GM06990 (cell line): ENCODE measurements around the gene TMEM62.
"Not testable (repeated sequence)": the region's sequence is repeated elsewhere in the genome, so short reads cannot be mapped to it uniquely, and the experiment has no call there.

Experiments used
- DNase-seq: peaks from one replicate; pipeline ENCODE4 v3.0.0-alpha.2; 2011; ENCODE audit not compliant: insufficient read length; ENCODE audit errors: extremely low read depth
- H3K27me3 ChIP-seq: replicated peaks from 2 replicates; pipeline ENCODE4 v1.6.0; 2011; ENCODE audit warnings: low read length; ENCODE audit not compliant: control insufficient read depth, insufficient read depth
- H3K36me3 ChIP-seq: 2 replicates; pipeline ENCODE4 v1.5.1; 2011; ENCODE audit warnings: low read length; ENCODE audit not compliant: control insufficient read depth, insufficient read depth
- H3K4me3 ChIP-seq: replicated peaks from 2 replicates; pipeline ENCODE4 v1.5.1; 2011; ENCODE audit warnings: low read depth, mild to moderate bottlenecking, control low read depth, low read length
- TF ChIP-seq, protein P1 (sequence below): IDR thresholded peaks from 2 replicates; pipeline ENCODE4 v1.5.1; 2011; ENCODE audit warnings: low read length, control low read depth, mild to moderate bottlenecking, inconsistent platforms; ENCODE audit not compliant: insufficient read depth, poor library complexity, severe bottlenecking

The TMEM62 gene

DNA sequence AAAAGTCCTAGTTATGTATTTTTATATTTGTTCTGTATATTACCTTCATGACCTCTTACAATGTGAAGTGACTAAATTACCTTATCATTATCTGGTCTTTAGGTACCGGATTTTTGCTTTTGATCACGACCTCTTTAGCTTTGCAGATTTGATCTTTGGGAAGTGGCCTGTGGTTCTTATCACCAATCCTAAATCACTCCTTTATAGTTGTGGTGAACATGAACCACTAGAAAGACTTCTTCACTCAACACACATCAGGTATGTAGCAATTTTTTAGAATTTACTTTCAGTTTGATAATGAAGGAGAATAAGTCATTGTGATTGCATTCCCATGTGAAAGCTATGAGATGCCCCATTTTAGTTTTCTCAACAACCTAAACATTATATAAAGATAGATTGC is 18.3 kb downstream of the TMEM62 start:
- Histone ChIP-seq H3K4me3 (no peak overlapping the region), H3K36me3 (peaks cover 2% of the 10 kb centered on the region), H3K27me3 (no peaks in the 10 kb centered on the region)
- no peak for DNase-seq
- TF ChIP-seq, protein P1, sequence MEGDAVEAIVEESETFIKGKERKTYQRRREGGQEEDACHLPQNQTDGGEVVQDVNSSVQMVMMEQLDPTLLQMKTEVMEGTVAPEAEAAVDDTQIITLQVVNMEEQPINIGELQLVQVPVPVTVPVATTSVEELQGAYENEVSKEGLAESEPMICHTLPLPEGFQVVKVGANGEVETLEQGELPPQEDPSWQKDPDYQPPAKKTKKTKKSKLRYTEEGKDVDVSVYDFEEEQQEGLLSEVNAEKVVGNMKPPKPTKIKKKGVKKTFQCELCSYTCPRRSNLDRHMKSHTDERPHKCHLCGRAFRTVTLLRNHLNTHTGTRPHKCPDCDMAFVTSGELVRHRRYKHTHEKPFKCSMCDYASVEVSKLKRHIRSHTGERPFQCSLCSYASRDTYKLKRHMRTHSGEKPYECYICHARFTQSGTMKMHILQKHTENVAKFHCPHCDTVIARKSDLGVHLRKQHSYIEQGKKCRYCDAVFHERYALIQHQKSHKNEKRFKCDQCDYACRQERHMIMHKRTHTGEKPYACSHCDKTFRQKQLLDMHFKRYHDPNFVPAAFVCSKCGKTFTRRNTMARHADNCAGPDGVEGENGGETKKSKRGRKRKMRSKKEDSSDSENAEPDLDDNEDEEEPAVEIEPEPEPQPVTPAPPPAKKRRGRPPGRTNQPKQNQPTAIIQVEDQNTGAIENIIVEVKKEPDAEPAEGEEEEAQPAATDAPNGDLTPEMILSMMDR = no peak

DNA sequence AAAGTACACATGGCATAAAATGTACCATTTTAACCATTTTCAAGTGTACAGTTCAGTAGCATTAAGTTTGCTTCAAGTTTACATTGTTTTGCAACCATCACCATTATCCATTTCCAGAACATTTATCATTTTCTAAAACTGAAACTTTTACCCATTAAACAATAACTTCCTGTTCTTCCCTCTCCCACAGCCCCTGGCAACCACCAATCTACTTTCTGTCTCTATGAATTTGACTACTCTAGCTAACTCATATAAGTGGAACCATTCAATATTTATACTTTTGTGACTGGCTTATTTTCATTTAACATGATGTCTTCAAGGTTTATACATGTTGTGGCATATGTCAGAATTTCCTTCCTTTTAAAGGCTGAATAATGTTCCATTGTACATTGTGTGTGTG is 19.9 kb downstream of the TMEM62 start:
- no peak overlapping the region for H3K4me3 ChIP-seq
- TF ChIP-seq, protein P1 = no peak
- DNase-seq = no peak
- no peaks in the 10 kb centered on the region for H3K27me3 ChIP-seq
- peaks cover 2% of the 10 kb centered on the region for H3K36me3 ChIP-seq

DNA sequence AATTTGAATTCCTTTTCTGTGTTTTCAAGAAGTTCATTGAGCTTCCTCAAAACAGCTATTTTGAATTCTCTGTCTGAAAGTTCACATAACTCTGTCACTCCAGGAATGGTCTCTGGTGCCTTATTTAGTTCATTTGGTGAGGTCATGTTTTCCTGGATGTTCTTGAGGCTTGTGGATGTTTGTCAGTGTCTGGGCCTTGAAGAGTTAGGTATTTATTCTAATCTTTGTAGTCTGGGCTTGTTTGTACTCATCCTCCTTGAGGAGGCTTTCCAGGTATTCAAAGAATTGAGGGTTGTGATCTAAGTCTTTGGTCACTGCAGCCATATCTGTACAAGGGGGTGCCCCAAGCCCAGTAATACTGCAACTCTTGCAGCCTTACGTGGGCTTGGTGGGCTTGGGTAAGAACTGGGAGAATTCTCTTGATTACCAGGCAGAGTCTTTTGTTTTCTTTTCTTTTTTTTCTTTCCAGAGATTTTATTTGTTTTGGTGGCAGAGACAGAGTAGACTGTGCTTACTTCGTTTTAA is 32.5 kb downstream of the TMEM62 start:
- no peak for DNase-seq
- TF ChIP-seq, protein P1 = no peak
- Histone ChIP-seq H3K4me3 (no peak overlapping the region), H3K36me3 (peaks cover 2% of the 10 kb centered on the region), H3K27me3 (no peaks in the 10 kb centered on the region)

DNA sequence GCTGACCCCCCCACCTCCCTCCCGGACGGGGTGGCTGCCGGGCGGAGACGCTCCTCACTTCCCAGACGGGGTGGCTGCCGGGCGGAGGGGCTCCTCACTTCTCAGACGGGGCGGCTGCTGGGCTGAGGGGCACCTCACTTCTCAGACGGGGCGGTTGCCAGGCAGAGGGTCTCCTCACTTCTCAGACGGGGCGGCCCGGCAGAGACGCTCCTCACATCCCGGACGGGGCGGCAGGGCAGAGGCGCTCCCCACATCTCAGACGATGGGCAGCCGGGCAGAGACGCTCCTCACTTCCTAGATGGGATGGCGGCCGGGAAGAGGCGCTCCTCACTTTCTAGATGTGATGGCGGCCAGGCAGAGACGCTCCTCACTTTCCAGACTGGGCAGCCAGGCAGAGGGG is 33.9 kb downstream of the TMEM62 start:
- not testable (repeated sequence) for H3K27me3 ChIP-seq, DNase-seq, H3K36me3 ChIP-seq, H3K4me3 ChIP-seq

DNA sequence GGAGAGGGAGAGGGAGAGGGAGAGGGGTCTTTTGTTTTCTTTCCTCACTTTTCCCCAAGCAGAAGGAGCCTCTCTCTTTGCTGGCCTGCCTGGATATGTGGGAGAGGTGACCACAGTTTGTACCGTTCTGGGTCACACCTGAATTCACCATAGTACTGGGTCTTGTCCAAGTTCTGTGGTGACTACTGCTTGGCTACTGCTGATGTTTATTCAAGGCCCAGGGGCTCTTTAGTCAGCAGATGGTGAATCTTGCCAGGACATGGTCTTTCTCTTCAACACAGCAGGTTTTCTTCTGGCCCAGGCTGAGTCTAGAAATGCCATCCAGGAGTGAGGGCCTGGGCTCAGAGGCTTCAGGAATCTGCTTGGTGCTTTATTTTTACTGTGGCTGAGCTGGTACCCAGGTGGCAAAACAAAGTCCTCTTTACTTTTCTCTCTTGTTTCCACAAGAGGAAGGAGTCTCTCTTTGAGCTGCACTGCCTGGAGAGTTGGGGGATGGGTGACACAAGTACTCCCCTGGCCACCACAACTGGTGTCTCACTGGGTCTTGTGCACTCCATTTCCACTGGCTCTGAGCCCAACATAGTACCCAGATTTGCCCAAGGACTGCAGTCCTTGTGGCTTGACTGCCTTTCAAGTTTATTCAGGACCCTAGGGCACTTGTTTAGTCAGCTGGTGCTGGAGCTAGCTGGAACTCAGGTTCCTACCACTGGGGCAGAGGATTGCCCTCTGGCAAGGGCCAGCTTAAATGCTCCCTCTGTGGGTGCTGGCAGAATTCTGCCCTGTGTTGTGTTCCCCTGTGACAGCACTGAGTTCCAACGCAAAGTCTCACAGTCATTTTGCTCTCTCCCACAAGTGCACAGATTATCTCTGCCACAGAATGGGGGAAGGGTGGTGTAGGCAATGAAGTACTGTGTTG is 35.1 kb downstream of the TMEM62 start:
- TF ChIP-seq, protein P1 = no peak
- Histone ChIP-seq H3K4me3 (no peak overlapping the region), H3K27me3 (no peaks in the 10 kb centered on the region), H3K36me3 (peaks cover 2% of the 10 kb centered on the region)
- DNase-seq = no peak

DNA sequence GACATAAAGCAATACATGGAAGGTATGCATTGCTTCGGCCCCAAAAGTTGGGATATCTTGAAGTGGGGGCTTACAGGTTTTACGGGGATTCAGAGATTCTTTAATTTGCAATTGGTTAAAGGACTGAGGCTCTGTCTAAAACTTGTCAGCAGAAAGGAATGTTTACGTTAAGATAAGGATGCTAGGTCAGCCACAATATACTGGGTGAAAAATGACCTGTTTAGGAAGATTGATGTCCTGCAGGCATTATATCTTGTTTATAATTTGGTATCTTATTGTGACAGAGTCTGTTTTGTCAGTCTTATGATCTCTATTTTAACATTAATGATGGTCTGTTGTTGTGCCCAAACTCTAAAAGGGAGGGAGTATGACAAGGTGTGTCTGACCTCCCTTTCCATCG is 36.5 kb downstream of the TMEM62 start:
- Histone ChIP-seq H3K27me3 (no peaks in the 10 kb centered on the region), H3K4me3 (no peak overlapping the region), H3K36me3 (peaks cover 2% of the 10 kb centered on the region)
- no peak for DNase-seq
- TF ChIP-seq, protein P1 = no peak

DNA sequence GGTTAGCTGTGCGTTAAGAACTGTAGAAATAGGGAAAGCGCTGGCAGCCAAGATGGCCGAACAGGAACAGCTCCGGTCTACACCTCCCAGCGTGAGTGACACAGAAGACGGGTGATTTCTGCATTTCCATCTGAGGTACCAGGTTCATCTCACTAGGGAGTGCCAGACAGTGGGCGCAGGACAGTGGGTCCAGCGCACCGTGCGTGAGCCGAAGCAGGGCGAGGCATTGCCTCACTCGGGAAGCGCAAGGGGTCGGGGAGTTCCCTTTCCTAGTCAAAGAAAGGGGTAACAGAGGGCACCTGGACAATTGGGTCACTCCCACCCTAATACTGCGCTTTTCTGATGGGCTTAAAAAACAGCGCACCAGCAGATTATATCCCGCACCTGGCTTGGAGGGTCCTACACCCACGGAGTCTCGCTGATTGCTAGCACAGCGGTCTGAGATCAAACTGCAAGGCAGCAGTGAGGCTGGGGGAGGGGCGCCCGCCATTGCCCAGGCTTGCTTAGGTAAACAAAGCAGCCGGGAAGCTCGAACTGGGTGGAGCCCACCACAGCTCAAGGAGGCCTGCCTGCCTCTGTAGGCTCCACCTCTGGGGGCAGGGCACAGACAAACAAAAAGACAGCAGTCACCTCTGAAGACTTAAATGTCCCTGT is 42.4 kb downstream of the TMEM62 start:
- not testable (repeated sequence) for H3K36me3 ChIP-seq, H3K27me3 ChIP-seq, H3K4me3 ChIP-seq, DNase-seq

DNA sequence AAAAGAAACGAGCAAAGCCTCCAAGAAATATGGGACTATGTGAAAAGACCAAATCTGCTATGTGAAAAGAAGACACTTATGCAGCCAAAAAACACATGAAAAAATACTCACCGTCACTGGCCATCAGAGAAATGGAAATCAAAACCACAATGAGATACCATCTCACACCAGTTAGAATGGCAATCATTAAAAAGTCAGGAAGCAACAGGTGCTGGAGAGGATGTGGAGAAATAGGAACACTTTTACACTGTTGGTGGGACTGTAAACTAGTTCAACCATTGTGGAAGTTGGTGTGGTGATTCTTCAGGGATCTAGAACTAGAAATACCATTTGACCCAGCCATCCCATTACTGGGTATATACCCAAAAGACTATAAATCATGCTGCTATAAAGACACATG is 43.8 kb downstream of the TMEM62 start:
- H3K36me3 ChIP-seq, DNase-seq: not testable (repeated sequence)

More for the DNA sequence above, 43.8 kb downstream of the TMEM62 start:
- not testable (repeated sequence) for H3K4me3 ChIP-seq, H3K27me3 ChIP-seq
